Vagina (tissue), 2 donors: ENCODE measurements around the gene MGME1.

Experiments
- POLR2A ChIP-seq, 2 donors: fragments of 450-650 bp; IDR thresholded peaks; one replicate each; pipeline ENCODE4 v1.6.1; 2017; ENCODE audit warnings: antibody characterized with exemption in 2 of 2, mild to moderate bottlenecking in 2 of 2, moderate library complexity in 2 of 2
- TF ChIP-seq, protein P1 (sequence below), 3 experiments: fragments of 450-650 bp in 2 of 3; fragments of 200-600 bp in 1 of 3; sonication (generic) in 1 of 3; IDR thresholded peaks; one replicate each; pipeline ENCODE4 v1.5.1; 2017 to 2019; ENCODE audit warnings: antibody characterized with exemption in 3 of 3, mild to moderate bottlenecking in 2 of 3, moderate library complexity in 2 of 3

DNA sequence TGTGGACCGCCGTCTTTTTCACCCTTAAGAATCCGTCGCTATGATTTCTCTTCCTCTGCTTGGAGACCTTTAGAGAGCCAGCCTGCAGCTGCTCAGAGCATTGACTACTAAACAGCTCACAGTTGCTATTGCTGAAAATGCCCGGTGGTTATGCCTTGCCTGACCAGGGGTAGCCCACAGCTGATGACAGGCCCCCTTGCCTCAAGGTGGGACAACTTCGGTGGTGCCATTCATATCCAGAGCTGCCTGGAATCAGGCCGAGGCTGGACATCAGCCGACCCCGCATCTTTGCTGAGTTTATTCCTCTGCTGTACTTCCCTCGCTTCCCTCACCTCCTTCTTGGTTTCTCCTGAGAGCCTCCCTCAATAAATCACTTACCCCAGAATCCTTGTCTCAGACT is 49.3 kb downstream of the MGME1 start:
- TF ChIP-seq, protein P1, sequence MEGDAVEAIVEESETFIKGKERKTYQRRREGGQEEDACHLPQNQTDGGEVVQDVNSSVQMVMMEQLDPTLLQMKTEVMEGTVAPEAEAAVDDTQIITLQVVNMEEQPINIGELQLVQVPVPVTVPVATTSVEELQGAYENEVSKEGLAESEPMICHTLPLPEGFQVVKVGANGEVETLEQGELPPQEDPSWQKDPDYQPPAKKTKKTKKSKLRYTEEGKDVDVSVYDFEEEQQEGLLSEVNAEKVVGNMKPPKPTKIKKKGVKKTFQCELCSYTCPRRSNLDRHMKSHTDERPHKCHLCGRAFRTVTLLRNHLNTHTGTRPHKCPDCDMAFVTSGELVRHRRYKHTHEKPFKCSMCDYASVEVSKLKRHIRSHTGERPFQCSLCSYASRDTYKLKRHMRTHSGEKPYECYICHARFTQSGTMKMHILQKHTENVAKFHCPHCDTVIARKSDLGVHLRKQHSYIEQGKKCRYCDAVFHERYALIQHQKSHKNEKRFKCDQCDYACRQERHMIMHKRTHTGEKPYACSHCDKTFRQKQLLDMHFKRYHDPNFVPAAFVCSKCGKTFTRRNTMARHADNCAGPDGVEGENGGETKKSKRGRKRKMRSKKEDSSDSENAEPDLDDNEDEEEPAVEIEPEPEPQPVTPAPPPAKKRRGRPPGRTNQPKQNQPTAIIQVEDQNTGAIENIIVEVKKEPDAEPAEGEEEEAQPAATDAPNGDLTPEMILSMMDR (IDR thresholded peaks at IDR 0.05) = no peak
- TF ChIP-seq POLR2A (IDR thresholded peaks at IDR 0.05) = no peak
